Mucosa of descending colon (tissue), 3 donors: Measurements from ENCODE around the gene DGLUCY. TPM values are rescaled to one million over a fixed set of nuclear protein-coding genes. Genes with fewer than 3 reads are reported as not detected.
"Not testable (repeated sequence)": the region's sequence is repeated elsewhere in the genome, so short reads cannot be mapped to it uniquely, and the experiment has no call there.

Experiments
- ATAC-seq: fragments of 200-7000 bp; cut with Tn5 transposase; one replicate; pipeline ENCODE4 v1.9.1; 2020; ENCODE audit warnings: mild to moderate bottlenecking, moderate library complexity
- DNase-seq, 3 donors: peaks; one replicate each; pipeline ENCODE4 v3.0.0-alpha.2; 2020
- H3K36me3 ChIP-seq: fragments of 200-600 bp; one replicate; pipeline ENCODE4 v1.8.0; 2021; ENCODE audit warnings: low read depth, mild to moderate bottlenecking
- H3K4me1 ChIP-seq: fragments of 200-600 bp; one replicate; pipeline ENCODE4 v1.8.0; 2021; ENCODE audit warnings: low read depth, mild to moderate bottlenecking
- H3K4me3 ChIP-seq: fragments of 200-600 bp; one replicate; pipeline ENCODE4 v1.8.0; 2021; ENCODE audit warnings: mild to moderate bottlenecking
- H3K9me3 ChIP-seq: fragments of 200-600 bp; one replicate; pipeline ENCODE4 v1.8.0; 2021; ENCODE audit warnings: mild to moderate bottlenecking
- CTCF ChIP-seq: fragments of 200-600 bp; IDR thresholded peaks from one replicate; pipeline ENCODE4 v1.8.0; 2022; ENCODE audit warnings: antibody characterized with exemption, mild to moderate bottlenecking
- intact Hi-C, 2 donors: fragments of 100-400 bp; cut with DNase I in 1 of 2; cut with micrococcal nuclease in 1 of 2; formaldehyde crosslinking; loops; one replicate each; pipeline versions ENCODE4 v1.11.0 to v1.11.1; 2022; cut with DNase I, micrococcal nuclease
- total RNA-seq, 3 donors: library from RNA; stranded (reverse); fragmentation: NEBNext Ultra II Directional in 2 of 3; extraction: Animal tissue kit (Norgen Biotek cat#: 25700) in 2 of 3; gene quantifications; one replicate each; pipeline versions ENCODE4 v1.2.1 to v1.2.4, GENCODE V29; 2021 to 2023
- donor health status: DM: no; HTN: no; CAD: no; lungs with moderate emphysema.
- donor health status: DM: no; HTN: no; CAD: no.
- donor health status: DM: no; HTN: yes; CAD: no.

Gene DGLUCY
- total RNA-seq, 3 donors from 2014 or later, result 94.0 to 149 (median 114) TPM

GRCh38 chr14:91173904-91174303 lies 60.0 kb downstream of the DGLUCY start:
- TF ChIP-seq CTCF, result no peak
- ATAC-seq, result no peak
- no peak for DNase-seq
- intact Hi-C loops, result loop anchor here (5.0 kb wide), 1 partner anchor 272 kb away; no protein-coding TSS in a partner anchor
- Histone ChIP-seq H3K36me3 (peaks cover 4% of the 10 kb centered on the region), H3K4me3 (no peak overlapping the region), H3K9me3 (no peaks in the 10 kb centered on the region), H3K4me1 (no peaks in the 10 kb centered on the region)

GRCh38 chr14:91175291-91176201 lies 61.7 kb downstream of the DGLUCY start:
- peaks cover under 1% of the 10 kb centered on the region for H3K36me3 ChIP-seq
- no peak overlapping the region for H3K4me3 ChIP-seq
- no peaks in the 10 kb centered on the region for H3K4me1 ChIP-seq
- DNase-seq, result no peak
- intact Hi-C loops, result loop anchor here (5.0 kb wide), 1 partner anchor 112 kb away; no protein-coding TSS in a partner anchor
- no peak for ATAC-seq
- no peaks in the 10 kb centered on the region for H3K9me3 ChIP-seq
- TF ChIP-seq CTCF, result no peak

- no peaks in the 10 kb centered on the region for H3K36me3 ChIP-seq
Observed at GRCh38 chr14:91177073-91178034, 63.5 kb downstream of the DGLUCY start.

GRCh38 chr14:91180611-91181010 lies 66.7 kb downstream of the DGLUCY start:
- no peaks in the 10 kb centered on the region for H3K4me1 ChIP-seq
- TF ChIP-seq CTCF, result no peak
- H3K36me3 ChIP-seq, result peaks cover 12% of the 10 kb centered on the region
- intact Hi-C loops, result no loop called here
- H3K9me3 ChIP-seq, result no peaks in the 10 kb centered on the region
- ATAC-seq, result no peak
- no peak for DNase-seq
- no peak overlapping the region for H3K4me3 ChIP-seq

More at GRCh38 chr14:91177073-91178034, 63.5 kb downstream of the DGLUCY start:
- peak; percentile 52 for TF ChIP-seq CTCF
- H3K9me3 ChIP-seq, result no peaks in the 10 kb centered on the region
- H3K4me3 ChIP-seq, result no peak overlapping the region
- DNase-seq (peak in 1 of 3 donors; percentile 66), ATAC-seq (peak; percentile 85)
- intact Hi-C loops, result loop anchor here (5.0 kb wide), 1 partner anchor 110 kb away; no protein-coding TSS in a partner anchor
- H3K4me1 ChIP-seq, result no peaks in the 10 kb centered on the region

GRCh38 chr14:91182753-91183152 lies 68.9 kb downstream of the DGLUCY start:
- H3K9me3 ChIP-seq, intact Hi-C loops, H3K4me3 ChIP-seq, DNase-seq, ATAC-seq, H3K4me1 ChIP-seq: not testable (repeated sequence)
- peaks cover 17% of the 10 kb centered on the region for H3K36me3 ChIP-seq
